Activated CD4-positive, alpha-beta T cell treated with anti-CD3 and anti-CD28 coated beads, Interleukin-2, amount 50 U/mL, for 24 hours (primary cell): Measurements from ENCODE around the gene ABCB11.
"Not testable (repeated sequence)": the region's sequence is repeated elsewhere in the genome, so short reads cannot be mapped to it uniquely, and the experiment has no call there.

ENCODE experiments used
- DNase-seq, 2 donors: peaks; one replicate each; pipeline ENCODE4 v3.0.0-alpha.2; 2020; ENCODE audit warnings: low read depth in 1 of 2, low spot score in 1 of 2

The ABCB11 gene

DNA sequence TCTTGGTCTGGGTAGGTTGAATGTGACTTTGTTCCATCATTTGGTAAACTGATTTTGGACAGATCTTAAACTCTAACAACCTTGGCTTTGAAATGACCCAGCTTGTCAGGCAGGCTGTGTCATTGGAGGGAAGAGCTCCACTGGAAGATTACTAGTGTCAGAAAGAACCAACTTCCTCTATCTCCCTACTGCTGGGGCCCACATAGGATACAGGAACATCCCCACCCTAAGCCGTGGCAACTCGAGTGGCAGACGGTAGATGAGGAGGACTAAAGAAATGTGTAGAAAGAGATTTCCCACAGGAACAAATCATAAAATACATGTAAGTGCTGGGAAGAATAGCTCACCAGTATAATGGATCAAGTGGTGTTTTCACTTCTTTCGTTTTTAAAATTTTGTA, 134.3 kb downstream of the ABCB11 start:
- no peak for DNase-seq

DNA sequence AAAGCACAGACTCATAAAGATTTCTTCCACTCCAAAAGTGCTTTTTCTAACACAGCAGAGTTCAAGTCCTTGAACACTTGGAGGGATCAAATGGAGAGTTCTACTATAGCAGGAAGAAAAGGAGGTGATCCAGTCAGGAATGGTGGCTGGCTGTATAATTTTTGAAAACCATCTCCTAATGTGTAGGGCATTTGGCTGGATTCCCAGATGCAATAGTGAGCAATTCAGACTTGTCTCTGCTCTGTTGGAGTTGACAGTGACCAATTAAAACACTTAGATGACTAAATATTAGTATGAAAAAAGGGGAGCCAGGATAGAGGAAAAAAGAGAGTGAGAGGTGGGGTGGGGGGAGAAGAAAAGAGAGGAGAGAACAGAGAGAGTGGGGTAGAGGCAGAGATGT, 135.4 kb downstream of the ABCB11 start:
- no peak for DNase-seq

GRCh38 chr2:168894720-168895119, 136.4 kb downstream of the ABCB11 start:
- DNase-seq, result no peak

- DNase-seq, result no peak
Observed at GRCh38 chr2:168894101-168894500, 137.0 kb downstream of the ABCB11 start.

- DNase-seq, result no peak
Observed at GRCh38 chr2:168892327-168892726, 138.8 kb downstream of the ABCB11 start.

- peak; percentile 73 to 80 for DNase-seq
Observed at GRCh38 chr2:168890006-168890782, 140.9 kb downstream of the ABCB11 start, which contains the start of gene SPC25. Gene SPC25, minus strand, starts transcription at chr2:168890430. Its CDS starts 911 bp downstream, at chr2:168889519.

DNA sequence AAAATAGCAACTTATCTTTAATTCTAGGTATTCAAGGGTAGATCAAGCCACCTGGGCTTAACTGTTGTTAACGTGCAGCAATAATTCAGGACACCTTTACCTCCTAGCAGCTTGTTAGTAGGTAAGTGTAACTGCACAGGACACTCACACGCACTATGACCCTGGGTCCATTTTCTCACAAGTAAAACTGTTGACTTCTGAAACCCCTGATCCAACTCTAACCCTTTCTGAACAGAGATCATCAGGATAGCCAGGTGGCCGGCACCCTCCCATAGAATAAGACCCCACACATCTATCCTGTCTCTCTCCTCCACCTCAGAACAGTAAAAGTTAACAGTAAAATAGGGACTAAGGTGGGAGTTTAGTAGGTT, 141.5 kb downstream of the ABCB11 start:
- no peak for DNase-seq

DNA sequence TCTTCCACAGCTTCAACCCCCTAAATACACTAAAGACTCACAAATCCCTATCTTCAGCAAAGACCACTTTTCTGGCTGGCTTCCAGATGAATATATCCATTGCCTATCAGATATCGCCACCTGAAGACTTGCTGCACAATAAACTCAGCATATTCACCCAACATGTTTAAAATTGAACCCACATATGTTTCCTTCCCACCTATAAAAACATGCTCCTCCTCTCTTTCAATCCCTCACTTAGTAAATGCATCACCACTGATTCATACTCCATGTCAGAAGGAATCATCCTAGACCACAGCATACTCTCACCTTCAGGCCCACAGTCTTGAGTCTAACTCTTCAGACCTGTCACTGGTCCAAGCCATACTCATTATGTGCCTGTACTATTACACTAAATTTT, 146.1 kb downstream of the ABCB11 start:
- DNase-seq, result no peak

- DNase-seq, result not testable (repeated sequence)
Observed at GRCh38 chr2:168882163-168882562, 149.0 kb downstream of the ABCB11 start.

GRCh38 chr2:168874368-168875054, 156.6 kb downstream of the ABCB11 start:
- DNase-seq, result no peak

- not testable (repeated sequence) for DNase-seq
Observed at GRCh38 chr2:168870824-168871223, 160.3 kb downstream of the ABCB11 start.
